Tibial nerve (tissue), 4 donors: ENCODE measurements around the gene ABCG1.

ENCODE experiments used
- EP300 ChIP-seq, 2 donors: sonication (generic); formaldehyde crosslinking; IDR thresholded peaks; one replicate each; pipeline ENCODE4 v1.6.1; 2017; ENCODE audit warnings: antibody characterized with exemption in 2 of 2, mild to moderate bottlenecking in 1 of 2
- POLR2A ChIP-seq, 2 donors: fragments of 450-650 bp; IDR thresholded peaks; one replicate each; pipeline ENCODE4 v1.6.1; 2017; ENCODE audit warnings: antibody characterized with exemption in 2 of 2, mild to moderate bottlenecking in 2 of 2, moderate library complexity in 2 of 2
- TF ChIP-seq, protein P1 (sequence below), 5 experiments: fragments of 200-600 bp in 3 of 5; fragments of 450-650 bp in 2 of 5; sonication (generic) in 3 of 5; IDR thresholded peaks; one replicate each; pipeline ENCODE4 v1.5.1; 2016 to 2019; ENCODE audit warnings: antibody characterized with exemption in 5 of 5, mild to moderate bottlenecking in 3 of 5, moderate library complexity in 2 of 5

- TF ChIP-seq POLR2A (IDR thresholded peaks at IDR 0.05) (no peak), EP300 (IDR thresholded peaks at IDR 0.05) (no peak)
- TF ChIP-seq, protein P1, sequence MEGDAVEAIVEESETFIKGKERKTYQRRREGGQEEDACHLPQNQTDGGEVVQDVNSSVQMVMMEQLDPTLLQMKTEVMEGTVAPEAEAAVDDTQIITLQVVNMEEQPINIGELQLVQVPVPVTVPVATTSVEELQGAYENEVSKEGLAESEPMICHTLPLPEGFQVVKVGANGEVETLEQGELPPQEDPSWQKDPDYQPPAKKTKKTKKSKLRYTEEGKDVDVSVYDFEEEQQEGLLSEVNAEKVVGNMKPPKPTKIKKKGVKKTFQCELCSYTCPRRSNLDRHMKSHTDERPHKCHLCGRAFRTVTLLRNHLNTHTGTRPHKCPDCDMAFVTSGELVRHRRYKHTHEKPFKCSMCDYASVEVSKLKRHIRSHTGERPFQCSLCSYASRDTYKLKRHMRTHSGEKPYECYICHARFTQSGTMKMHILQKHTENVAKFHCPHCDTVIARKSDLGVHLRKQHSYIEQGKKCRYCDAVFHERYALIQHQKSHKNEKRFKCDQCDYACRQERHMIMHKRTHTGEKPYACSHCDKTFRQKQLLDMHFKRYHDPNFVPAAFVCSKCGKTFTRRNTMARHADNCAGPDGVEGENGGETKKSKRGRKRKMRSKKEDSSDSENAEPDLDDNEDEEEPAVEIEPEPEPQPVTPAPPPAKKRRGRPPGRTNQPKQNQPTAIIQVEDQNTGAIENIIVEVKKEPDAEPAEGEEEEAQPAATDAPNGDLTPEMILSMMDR (IDR thresholded peaks at IDR 0.05) = no peak
Measured at GRCh38 chr21:42193131-42193671, 25.7 kb upstream of the ABCG1 start.
